Activated CD8-positive, alpha-beta memory T cell treated with anti-CD3 and anti-CD28 coated beads, Interleukin-2, amount 50 U/mL, for 1 hour (primary cell): ENCODE results near the gene B4GALT3.
"Not testable (repeated sequence)": the region's sequence is repeated elsewhere in the genome, so short reads cannot be mapped to it uniquely, and the experiment has no call there.

Source experiments
- DNase-seq: peaks from one replicate; pipeline ENCODE4 v3.0.0-alpha.2; 2020; ENCODE audit errors: extremely low read depth

B4GALT3 gene

DNA sequence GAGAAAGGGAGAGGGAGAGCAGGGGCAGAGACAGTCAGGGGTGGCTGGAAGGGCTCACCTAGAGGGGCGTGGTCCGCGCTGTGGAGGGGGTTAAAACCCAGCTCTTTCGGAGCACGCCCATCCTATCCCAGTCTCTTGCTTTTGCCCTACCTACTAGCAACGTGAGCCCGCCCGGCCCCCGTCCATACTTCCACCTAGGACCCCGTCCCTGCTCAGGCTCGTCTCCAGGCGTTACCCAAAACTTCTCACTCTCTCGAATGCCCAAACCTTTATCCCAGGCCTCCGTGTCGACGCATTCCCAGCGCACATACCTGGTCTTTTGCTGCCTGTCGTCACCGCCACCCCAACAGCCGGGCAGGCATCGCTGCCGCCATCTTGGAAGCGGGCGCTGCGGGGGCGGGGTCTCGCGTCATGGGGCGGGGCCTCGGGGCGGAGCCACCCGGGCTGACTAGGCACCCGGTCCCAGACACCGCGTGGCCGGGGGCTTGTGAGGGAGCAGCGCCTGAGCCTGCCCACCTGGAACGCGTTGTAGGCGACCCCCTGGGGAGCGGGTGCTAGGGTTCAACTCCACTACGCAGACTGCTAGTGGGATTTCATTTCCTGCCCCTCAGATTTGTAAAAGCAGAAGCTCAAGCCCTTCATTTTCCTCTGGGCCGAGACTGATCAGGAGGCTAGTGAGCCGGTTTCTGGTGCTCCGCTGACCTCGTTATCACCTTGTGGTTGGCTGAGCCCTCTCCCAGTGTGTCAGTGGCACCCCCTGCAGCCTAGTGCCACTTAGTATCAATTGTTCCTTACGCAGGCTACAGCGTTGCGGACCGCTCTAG is at the start of gene B4GALT3:
Gene B4GALT3, minus strand, starts transcription at position 396 of the 824 bp plus-strand sequence. CDS start 1,447 bp downstream, outside the sequence.
- DNase-seq: peak; percentile 57

DNA sequence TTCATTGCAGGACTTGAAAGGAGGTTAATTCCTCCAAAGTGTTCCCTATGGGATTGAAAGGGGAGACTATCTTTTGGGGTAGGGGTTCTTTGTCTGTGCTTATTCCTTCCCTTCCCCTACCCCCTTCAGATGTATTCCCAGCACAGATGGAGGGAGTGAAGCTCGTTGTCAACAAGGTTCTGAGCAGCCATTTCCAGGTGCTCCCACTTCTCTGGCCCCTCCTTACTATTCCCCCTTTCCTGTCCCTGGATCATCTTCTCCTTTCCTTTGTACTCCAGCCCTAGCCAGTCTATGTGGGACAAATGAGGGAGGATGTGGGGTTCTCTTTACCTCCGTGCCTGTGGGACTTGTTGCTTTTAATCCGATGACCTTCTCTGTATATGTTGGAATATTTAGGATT is 49.5 kb upstream of the B4GALT3 start:
- no peak for DNase-seq

DNA sequence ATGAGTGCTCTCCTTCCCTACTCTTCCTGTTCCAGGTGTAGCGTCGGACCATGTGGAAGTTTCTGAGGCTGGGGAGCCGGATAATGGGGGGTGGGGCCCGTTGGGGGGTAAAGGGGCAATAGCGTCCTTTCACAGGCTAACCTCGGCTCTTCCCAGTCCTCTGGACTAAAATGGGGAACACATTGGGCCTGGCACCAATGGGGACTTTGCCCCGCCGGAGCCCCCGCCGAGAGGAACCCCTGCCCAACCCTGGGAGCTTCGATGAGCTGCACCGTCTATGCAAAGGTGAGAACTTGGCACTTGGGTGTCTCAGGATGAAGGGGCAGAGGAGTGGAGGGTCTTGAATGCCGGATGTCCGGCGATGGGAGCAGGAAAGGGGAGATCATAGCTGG is 49.0 kb upstream of the B4GALT3 start:
- DNase-seq: no peak

DNA sequence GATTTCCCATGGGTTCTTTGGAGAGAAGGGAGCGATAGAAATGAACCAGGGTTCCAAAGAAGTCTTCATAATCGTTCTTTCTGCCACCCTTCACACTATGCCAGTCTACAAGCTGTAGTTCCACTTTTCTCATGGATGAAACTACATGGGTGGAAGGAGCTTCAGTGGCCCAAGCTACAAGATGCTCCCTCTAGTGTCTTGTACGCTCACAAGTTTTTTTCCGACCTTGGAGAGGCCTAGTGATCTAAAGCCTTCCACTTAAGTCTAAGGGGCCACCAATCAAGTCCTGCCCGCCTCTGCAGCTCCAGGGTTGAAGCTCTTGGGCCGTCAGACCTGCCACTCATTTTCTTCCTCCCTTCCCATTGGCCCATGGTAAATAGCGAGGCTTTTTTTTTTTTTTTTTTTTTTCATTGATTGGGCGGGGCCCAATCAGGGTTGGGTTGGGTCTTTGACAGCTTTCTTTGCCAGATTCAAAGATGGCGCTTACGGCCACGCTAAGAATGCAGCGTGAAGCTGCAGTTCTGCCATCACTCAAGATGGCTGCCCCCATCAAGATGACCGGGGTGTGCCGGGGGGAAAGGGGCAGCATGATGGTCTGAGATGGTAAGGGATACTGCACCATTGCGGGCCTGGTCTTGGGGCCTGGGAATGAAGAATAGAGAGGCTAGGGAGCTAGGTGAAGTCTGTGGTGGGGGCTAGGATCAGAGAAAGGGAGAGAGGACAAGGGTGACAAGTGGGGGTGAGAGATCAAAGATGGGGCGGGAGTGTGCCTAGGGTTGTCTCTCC is 48.4 kb upstream of the B4GALT3 start, which contains the start of gene TOMM40L:
Gene TOMM40L, plus strand, starts transcription at position 527 of the 786 bp plus-strand sequence. CDS start 430 bp downstream, outside the sequence.
- peak; percentile 81 for DNase-seq

DNA sequence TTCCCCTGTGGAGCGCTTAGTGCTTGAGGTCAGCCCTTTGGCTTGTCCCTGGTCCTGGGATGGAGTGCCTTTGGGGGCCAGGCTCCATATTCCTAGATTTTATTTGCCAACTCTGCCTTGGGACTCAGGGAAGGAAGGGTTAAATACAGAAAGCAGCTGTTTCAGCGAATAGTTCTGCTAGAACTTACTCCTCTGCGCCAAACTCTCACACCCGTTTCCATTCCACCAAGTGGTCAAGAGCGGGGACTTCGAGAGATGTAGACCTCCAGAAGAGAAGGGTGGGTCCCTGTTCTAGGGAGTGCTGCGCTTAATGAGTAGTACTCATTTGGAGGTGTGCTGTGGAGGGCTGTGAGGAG is 47.8 kb upstream of the B4GALT3 start:
- no peak for DNase-seq

DNA sequence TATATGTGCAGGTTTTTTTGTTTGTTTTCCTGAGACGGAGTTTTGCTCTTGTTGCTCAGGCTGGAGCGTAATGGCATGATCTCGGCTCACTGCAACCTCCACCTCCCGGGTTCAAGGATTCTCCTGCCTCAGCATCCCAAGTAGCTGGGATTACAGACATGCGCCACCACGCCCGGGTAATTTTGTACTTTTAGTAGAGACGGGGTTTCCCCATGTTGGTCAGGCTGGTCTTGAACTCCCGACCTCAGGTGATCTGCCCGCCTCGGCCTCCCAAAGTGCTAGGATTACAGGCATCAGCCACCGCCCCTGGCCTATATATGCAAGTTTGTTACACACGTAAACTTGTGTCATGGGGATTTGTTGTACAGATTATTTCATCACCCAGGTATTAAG is 47.4 kb upstream of the B4GALT3 start:
- DNase-seq: not testable (repeated sequence)

DNA sequence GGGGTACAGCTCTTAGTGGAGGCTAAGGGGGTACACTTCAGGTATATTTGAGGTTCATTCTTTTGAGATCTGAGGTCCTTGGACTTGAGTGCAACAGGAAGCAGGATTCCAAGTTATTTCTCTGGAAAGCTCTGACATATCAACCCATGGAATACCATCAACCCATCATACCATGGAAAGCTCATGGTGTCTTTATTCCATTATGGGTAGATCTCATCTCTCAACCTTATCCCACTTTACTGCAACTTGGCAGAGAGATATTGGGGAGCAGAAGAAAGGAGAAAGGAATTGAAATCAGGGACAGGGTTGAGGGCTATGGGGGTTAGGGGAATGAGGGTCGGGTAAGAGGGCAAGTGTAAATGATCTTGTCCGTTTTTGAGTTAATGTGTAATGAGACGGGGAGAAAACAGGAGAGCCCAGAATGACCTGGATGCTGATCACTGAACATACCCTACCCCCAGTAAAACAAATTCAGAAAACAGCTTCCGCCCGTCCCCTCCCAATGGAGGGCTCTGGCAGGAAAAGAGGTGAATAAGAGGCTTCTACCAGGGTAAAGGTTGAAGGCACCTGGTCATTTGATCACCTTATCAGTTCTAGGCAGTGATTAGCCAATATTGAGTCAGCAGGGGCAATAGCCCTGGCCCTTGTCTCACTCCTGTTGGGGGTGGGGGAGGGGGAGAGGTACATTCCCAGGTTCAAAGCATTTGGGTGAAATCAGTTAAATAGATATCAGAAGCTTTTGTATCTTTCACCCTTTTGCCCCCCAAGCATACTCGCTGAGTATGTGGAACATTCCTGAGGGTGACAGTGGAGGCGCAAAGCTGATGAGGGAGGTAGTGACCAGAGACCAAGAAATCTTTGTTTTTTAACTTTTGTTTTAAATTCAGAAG is 46.7 kb upstream of the B4GALT3 start:
- DNase-seq: no peak

DNA sequence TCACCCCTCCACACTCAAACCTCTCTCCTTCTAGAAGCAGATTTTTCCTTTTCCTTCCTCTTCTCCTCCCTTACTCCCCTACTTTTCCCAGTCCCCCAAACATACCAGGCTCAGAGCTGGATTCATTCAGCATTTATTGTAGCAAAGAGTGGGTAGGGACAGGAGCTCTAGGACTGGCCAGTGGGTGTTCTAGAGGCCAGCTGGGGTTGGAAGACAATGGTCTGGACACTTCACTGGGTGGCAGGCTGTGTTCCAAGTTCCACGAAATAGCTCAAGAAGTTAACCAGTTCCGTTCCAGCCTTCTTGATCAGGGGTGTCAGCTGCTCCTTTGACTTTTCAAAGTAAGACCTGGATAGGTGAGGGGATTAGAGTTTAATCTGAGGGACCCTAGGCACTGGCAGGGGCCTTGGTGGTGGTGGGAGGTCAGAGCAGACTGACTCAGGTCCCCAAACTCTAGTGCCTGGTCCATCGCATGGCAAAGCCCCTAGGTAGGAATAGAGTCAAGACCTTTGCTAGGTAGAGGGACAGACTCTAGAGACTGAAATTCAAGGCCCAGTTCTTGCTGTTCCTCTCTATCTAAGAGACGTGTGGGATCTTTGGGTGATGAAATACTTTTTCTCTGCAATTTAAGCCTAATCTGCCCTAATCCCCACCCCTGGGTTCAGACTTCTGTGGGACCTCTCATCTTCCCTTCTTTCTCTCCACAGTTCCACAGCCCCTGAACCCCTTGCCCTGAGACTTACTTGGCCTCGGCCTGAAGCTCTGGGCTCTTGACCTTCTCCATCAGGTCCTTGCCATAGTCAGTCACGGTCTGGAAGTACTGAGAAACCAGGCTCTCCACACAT is 45.1 kb upstream of the B4GALT3 start:
- DNase-seq: no peak

DNA sequence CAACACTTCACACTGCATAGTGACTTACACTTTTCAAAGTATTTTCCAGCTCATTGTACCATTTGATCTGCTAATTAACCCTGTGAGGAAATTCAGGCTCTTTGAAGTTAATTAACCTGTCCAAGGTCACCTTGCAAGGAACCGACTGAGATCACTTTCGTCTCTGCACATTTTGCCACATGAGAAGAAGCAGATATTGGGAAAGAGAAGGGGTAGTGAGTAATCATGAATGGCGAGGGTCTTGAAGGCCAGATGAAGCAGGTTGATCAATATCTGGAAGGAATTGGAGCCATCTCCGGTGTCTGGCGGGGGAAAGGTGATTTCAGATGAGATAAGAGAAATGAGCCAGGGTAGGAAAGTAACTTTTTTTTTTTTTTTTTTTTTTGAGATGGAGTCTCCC is 42.7 kb upstream of the B4GALT3 start:
- DNase-seq: no peak

DNA sequence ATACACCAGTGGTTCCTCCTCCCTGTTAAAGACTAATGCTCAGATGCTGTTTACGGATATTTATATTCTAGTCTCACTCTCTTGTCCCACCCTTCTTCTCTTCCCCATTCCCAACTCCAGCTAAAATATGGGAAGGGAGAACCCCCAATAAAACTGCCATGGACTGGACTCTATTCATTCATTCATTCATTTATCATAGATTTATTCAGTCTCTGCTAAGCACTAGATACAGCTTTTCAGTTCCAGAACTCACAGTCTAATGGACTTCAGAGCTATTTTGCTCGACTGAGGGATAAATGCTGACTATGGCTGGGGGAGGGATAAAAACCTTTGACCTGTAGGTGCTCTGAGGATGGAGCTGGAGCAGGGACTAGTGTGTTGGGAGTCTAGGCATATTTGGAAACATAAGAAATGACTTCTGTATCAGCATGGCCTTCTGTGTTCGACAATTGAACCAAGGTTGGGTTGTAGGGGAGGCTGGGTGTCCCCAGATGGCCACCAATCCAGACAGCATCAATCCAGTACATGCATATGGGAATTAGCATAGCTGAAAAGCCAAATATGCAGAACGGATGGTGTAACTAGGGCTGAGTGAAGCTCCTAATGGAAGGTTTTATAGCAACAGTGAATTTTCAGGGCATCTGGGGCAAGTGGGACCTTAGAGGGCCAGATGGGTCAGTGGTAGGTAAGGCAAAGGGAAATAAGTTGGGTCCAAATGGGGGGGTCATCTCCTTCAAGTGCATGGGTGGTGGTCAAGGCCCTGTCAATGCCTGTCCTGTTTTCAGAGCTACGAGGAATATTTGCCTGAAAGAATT is 42.0 kb upstream of the B4GALT3 start:
- DNase-seq: no peak

DNA sequence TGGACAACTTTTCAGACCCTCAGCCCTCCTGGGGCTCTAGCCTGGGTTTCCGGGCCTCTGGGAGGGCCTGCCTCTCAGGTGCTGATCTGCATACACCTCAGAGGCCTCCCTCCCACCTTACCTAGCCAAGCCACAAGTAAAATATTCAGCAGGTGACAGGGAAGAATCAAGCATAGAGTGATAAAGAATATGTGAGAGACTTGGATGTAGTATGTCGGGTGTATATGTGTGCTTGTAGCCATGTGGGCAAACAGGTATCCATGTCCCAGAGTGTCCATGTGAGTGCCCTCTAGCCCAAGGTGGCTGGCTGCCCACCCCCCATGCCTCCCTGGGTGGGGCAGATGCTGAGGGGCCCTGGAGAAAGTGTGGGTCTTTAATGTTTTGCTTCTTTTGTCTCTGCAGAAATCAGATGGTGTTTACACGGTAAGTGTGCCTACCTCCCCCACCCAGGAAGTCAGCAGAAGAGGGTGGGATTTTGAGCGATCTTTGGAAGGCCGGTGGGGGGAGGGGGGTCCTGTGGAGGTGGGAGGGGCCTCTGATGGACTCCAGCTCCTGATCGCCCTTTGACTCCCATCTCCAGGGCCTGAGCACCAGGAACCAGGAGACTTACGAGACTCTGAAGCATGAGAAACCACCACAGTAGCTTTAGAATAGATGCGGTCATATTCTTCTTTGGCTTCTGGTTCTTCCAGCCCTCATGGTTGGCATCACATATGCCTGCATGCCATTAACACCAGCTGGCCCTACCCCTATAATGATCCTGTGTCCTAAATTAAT is 41.2 kb upstream of the B4GALT3 start:
- DNase-seq: no peak

DNA sequence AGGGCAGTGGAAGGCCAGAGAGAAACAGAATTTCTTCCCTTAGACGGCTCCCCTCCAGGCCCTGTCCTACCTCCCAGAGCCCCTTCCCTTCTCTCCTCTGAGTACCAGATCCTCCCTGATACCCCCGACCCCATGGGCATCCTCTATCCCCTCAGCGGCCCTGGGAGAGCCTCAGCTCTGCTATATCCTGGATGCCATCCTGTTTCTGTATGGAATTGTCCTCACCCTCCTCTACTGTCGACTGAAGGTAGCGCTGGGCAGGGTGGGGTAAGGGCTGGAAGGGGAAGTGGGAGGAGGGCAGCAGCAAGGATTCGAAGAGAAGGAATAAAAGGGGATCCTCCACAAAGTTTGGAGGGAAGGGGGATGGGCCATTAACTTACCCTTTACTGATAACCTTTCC is 40.5 kb upstream of the B4GALT3 start:
- DNase-seq: no peak

DNA sequence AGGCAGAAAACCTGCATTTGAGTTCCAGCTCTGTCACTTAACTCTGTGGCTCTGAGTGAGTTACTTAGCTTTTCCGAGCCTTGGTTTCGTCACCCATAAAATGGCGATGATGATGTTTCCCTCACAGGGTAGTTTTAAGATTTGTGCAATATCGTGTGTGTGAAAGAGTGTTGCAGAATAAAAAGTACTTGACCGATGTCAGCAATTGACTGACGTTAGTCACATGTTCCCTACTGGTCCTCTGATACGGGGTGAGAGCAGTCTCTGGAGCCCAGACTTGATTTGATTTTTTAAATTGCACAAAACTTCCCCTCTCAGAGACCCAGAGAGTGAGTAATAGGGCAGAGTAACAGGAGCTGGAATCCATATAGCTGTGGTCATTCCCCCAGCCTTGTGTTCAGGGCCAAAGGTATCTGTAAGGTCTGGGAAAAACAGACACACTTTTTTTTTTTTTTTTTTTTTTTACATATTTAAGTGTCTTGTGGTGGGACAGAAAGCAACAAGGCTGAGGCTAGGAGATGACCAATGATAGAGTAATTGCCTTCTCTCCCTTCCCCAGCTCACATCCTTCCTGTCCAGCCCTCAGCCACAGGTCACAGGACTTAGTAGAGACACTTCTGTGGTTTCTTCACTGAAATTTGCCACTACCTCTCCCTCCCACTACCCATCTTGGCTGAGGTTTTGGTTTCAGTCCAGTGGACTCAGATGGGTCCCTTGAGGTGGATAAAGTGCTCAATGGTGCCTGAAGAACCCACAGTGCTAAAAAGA is 39.8 kb upstream of the B4GALT3 start:
- DNase-seq: no peak

DNA sequence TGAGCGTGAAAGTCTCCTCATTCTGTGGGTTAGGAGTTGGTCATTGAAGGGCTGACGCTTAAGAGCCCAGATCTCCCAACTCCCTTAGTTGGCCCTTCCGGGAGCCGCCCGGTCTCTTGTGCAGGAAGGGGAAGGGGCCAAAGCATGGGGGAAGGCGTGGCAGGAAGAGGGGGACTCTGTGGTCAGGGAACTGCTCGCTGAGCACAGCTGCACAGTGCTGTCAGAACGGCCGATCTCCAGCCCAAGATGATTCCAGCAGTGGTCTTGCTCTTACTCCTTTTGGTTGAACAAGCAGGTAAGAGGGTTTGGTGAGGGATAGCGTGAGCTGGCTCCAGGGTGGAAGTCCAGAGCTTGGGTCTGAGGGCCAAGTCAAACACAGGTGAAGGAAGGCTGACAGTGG is 37.8 kb upstream of the B4GALT3 start, which contains the start of gene FCER1G:
Gene FCER1G, plus strand, starts transcription at position 220 of the 400 bp plus-strand sequence. Its CDS starts 27 bp downstream, at position 247.
- DNase-seq: no peak

DNA sequence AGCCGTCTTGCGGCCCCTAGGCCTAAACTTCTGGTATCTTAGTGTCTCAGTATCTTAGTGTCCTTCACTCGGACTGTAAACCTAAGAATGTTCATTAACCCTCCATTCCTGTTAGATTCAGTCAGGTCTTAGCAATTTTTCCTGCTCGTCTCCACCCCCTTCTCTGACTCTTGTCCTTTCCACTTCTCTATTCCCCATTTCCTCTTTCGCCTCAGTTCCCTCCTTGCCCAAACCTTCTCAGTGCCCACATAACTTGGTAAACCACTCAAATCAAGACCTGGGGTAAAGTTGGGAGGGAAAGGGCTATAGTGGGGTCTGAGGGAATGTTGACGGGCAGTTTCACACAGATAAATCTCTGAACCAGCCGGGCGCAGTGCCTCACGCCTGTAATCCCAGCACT is 37.1 kb upstream of the B4GALT3 start:
- no peak for DNase-seq

DNA sequence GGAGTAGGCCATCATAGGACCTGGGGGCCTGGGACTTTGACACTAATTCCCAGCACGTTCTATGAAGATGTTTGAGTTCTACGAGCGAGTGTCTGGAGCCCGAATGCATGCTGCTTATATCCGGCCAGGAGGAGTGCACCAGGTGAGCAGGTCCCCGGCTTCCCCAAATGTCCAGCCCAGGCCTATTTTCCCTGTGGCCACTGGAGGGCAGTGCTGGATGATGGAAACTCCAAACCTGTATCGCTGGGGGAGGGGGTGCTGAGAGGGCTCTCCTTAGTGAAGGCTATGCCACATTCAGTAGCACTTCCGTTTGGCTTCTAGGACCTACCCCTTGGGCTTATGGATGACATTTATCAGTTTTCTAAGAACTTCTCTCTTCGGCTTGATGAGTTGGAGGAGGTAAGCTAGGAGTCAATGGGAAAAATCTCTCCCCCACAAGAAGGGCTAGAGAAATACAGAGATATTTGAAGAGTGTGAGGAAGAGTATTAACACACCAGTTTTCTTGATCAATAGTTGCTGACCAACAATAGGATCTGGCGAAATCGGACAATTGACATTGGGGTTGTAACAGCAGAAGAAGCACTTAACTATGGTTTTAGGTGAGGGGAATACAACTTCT is 32.6 kb upstream of the B4GALT3 start:
- peak; percentile 48 for DNase-seq

DNA sequence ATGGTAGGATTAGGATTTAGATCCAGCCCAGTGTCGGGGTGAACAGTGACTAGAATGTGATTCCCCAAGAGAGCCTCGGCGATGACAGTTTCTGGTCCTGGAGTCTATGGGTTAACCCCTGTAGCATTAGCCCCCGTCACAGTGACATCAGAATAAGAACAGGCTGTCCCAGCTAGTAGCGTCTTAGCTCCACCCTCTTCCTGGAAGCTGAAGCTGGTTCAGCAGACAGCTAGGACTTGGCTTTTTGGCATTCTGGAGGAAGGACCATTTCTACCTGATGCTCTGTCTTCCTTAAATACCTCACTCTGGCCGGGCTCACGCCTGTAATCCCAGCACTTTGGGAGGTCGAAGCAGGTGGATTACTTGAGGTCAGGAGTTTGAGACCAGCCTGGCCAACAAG is 29.9 kb upstream of the B4GALT3 start:
- DNase-seq: no peak
